Activated CD8-positive, alpha-beta memory T cell treated with anti-CD3 and anti-CD28 coated beads, Interleukin-2, amount 50 U/mL, for 4 hours (primary cell): Measurements from ENCODE around the gene POLL.
A peak's percentile ranks its signal among the peaks of the same experiment; 100 is the strongest.
"Not testable (repeated sequence)": the region's sequence is repeated elsewhere in the genome, so short reads cannot be mapped to it uniquely, and the experiment has no call there.

ENCODE experiments used
- DNase-seq: peaks from one replicate; pipeline ENCODE4 v3.0.0-alpha.2; 2020

Gene POLL

DNA sequence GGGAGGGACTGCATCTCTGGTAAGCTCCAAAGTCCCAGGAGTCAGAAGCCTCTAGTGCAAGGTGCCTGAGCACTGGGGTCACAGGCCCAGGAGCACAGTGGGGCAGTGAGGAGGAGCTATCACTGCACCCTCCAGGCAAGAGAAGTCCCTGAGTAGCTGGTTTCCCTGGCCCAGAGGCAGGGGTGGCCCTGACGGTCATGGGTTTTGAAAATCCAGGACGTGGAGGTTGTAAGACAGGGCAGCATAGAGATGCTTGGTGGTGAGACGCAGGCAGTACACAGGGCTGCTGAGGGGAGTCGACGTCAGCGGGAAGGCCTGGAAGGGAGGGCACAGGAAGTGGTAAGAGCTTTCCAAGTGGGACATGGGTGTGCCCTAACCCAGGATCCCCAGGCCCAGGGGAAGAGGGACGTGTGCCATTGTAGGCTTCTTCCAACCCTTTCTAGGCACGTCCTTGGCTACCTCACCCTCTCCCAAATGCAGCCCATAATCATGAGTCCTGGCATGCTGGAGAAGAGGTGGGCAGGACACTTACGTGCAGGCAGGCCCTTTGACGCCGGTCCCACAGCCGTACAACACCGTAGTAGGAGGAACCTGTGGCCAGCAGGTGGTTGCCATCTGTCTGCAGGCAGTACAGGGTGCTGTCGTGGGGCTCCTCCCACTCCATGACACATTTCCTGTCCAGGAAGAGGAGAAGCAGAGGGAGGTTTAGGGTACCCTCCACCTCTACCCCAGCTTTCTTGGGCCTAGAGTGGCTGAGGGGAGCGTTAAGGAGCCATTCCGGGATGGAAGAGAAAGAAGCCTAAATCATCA is 23.2 kb upstream of the POLL start:
- DNase-seq = no peak

DNA sequence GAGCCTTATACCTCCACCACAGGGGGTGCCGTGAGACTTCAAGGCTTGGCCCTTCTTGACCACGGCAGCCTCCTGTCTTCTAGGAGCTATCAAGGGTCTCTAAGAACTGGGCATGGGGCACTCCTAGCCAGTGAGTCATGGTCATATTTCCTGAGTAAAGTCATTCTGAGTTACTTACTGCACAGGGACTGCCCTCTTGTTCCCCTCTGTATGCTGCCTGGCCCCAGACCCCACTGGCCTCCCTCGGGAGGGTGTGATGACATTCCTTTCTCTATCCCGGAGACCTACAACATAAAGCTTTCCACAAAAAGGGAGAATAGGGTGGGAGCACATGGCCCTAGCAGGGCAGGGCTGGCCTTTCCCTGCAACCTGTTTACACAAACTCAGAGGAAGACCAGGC is 21.4 kb upstream of the POLL start:
- no peak for DNase-seq

DNA sequence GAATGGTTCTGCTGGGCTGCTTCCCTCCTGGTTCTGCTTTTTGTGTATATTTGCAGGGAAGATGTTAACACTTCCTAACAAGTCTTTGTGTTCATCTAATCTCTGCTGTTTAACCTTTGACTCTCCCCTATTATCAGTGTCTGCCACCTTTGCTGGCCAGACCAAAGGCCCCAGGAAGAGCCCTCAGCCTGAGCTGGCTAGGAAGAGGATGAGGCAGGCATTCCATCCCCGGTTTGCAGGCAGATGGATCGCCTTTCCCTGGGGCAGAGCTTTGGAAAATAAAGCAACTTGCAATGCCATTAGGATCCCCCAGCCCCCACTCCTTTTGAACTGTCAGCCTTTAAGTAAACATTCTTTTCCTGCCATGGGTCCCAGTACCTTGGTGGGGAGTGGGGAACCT is 19.1 kb upstream of the POLL start:
- DNase-seq = no peak

DNA sequence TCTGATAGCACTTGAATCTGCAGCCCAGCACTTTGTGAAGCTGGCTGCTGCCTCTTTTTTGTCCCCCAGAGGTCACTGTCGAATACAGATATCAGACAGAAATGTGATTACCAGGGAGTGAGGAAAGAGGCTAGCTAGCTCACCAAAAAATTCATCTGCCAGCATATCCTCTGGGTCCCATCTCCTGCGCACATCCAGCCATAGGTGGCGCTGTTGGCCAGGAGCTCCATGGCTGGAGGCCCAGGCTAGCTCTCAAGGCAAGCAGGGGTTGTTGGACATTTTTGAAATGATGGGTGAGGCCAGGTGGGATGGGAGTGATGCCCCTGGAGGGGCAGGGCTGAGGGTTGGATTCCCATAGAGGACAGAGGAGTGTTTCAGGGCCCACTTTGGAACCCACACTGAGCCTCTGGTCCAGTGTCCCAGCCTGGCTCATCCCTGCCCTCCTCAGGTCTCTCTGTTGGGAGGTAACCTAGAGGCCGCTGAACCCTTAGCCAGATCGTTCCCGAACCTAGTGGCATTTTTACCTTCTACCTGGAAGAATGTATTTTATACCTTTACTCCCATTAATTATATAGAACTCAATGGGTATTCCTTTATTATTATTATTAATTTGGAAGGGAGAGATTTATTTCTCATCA is 14.8 kb upstream of the POLL start:
- peak; percentile 44 for DNase-seq

DNA sequence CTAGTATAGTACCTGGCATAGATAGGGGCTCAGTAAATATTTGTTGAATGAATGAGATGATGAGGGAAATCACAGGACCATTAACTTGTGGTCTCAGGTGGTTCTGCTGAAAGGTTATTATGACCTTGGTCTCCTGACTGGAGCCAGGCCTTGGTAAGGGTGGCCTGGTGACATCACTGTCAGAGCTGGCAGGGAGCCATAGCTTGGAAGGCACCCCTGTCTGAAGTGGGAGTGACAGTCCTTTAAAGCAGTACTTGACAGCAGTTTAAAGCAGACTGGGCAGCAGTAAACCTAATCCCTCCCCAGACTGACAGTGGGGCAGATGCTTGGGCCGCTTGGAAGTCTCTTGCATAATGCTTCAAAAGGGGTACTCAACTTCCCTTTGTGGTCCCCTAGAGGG is 13.5 kb upstream of the POLL start:
- no peak for DNase-seq

DNA sequence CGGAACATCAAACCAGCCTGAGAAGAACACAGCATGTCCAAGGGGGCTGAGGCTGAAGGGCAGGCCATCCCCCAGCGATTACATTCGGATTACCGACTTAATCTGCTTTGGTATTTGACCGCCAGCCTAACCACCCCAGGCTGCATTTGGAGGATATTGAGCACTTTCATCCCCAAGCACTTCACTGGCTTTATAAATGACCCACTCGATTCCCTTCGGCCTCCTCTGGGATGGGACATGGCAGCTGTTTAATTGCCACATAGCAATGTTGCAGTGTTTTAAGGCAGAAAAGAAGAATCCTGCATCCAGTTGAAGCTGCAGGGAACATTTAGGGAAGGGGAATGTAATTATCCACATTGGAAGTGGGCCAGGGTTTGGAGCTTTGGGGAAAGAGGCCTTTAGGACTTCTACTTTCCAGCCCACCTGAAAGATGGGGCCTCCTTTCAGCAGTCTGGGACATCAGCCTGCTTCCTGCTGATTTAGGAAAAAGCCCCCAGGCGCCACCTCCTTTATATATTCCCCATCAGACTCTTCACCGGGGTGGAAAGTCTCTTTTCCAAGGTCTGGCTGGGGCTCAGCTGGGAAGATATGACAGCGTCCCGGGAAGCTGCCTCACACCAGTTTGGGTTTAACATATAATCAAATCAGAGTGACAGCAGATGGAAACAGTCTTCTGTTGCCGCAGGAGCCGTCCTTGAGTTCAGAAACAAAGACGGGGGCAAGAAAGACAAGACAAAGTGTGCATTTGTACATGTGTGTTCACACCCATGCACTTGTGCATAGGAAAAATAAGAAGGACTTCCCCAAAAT is 9.2 kb upstream of the POLL start:
- no peak for DNase-seq

DNA sequence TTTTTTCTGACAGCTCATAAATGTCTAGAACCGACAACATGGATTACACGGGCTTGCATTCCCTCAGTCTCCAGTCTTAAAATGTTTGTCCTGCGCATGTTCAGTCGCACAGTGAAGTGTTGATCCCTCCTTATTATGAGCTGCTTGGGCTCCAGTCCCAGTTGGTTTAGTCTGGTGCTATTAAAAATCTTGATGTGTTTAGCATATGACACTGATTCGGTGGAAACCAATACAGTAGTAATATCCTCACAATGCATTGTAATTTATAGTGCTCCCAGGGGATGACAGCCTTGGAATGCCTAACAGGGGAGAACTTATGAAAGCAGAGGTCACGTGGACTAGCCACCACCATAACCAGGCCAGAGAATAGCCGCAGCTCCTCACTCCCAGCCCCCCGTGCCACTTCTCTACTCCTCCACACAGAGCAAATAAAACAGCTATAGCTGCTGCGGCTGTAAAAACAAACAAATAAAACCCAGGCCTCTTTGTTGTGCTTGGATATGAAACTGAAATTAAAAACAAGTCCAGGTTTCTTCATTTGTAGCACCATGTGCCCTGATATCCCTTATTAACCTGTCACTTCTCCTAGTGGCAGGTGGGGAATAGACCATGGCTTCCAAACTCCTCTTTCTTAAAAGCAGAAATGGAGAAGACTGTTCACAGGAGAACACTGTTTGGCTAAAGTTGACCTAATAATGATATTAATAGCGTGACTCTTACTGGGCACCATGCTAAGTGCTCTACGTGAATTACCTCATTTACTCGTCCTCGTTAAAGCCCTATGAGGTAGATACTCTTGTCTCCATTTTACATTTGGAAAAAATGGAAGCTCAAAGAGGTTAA is 7.8 kb upstream of the POLL start:
- no peak for DNase-seq

DNA sequence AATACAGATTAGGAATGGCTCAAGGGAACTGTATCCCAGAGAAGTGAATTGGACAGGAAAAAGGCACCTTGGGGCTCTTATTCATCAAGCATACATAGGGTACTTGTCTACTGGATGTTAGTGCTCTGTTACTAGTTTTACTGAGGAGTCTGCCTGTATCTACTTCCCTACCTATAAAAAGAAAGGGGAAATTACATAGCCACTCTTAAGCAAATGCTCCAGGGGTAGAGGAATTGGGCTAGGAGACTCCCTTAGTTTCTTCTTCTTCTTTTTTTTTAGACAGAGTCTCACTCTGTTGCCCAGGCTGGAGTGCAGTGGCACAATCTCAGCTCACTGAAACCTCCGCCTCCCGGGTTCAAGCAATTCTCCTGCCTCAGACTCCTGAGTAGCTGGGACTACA is 5.3 kb upstream of the POLL start:
- not testable (repeated sequence) for DNase-seq

DNA sequence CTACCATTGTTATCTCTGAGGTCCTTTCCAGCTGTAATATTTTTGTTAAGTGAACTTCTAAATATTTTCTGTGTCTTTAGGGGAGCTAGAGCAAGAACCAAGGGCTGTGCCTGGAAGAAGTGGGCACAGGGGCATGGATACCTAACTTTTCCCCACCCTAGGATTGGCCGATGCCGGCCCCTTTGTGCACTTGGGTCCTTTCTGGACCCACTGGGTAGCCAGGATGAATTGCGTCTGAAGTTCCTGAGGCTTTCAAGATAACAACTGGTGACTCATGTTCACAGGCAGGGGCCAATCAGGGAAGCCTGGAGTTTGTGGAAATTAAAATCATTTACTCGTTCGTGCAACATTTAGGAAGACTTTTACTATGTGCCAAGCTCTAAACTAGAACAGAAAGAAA is 822 bp upstream of the POLL start:
- no peak for DNase-seq

DNA sequence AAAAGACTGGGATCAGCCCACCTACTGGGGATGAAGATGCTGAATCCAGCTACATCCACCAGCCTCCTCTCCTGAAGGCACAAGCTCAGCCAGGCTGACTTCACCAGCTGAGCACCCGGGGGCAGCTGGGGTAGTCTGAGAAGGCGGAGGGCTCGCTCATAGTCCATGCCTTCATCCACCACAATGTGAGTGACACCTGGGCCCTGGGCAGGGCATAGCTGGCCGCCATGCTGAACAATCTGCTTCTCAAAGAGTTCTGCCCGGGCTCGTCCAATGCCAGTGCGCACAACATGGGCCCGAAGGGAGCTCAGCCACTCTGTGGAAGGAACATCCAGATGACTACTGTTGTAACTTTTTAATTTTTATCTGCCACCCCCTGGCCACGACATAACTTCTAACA is 2.2 kb downstream of the POLL start:
- DNase-seq = no peak

DNA sequence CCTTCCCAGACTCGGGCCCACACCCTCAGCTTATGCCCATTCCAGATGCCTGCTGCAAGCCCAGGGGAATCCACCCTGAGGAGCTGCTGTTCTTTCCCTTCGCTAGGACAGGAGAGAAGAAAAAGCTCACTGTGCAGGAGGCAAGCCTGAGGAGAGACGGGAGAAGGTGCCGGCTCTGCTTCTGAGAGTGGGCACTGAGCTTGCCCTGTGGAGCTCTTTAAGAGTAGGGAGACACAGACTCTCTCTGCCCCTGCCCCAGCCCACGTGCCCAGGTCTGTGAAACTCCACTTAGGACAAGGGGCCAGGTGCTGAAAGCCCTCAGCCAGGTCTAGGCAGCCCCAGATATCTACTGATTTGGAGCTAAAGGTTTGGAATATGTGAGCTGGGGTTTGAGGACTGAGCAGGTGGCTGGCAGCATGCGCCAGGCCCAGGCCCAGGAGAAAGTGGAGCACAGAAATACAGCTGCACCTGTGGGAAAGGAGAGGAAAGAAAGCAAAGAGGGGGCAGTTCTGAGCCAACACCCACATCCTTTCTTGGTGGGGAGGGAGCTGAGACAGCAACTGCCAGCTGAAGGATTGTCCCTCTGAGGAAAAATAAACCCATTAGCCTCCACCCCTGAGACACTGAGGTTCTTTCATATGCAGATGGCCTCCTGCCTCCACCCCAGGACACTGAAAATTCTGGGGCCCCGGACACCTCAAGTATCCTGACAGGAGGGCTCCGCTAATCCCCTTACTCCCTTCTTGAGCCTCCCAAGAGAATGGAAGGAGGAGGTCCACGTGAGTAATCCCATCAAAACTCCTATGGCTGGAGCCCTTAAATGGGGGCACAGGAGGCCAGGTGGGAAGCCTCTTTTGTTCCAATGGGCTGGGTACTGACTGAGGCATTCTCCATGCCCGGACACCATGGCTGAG is 7.3 kb downstream of the POLL start:
- DNase-seq = no peak

DNA sequence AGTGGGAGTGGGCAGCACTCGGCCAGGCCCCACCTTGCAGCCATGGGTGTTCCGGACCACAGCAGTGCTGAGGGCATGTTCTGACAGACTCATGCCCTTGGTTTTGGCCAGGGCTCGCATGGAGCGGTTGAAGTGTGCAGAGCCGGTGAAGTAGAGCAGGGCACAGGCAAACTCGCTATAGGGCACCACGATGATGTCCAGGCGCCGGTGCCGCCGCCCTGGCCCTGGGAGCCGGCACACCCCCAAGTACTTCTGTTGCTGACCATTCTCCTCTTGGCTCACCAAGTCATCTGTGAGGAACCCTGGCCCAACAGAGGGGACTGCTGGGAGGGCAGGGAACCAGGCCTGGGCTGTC is 8.6 kb downstream of the POLL start:
- DNase-seq = no peak

DNA sequence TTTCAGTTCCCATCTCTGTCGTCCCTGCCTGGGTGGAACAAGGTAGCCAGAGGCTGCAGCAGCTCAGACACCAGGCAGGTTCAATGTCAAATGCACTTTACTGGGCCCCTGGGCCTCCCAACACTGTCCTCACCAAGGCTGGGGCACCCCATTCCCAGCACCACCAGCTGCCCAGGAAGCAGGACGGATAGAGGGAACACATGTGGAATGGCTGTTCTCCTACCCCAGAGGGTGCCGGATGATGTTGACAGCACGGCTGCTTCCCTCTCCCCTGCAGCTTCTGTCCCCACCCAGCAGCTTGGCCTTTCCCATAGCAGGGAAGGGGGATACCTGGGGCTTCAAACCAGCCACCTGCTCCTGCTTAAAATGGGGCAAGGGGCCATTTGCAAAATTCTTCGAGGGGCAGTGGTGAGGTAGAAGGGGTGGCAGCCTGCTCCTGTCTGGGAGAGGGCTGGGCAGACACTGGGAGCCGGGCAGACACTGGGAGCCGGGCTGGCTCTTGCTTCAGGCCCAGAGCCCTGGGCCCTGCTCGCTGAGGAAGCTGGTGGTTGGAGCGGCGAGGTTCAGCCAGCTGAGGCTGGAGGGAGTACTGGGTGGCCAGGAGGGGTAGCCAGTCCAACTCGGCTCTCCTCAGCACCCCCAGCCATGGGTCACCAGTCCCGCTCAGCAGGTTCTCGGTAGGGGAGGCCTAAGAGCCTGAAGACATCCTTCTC is 9.1 kb downstream of the POLL start:
- DNase-seq = no peak

DNA sequence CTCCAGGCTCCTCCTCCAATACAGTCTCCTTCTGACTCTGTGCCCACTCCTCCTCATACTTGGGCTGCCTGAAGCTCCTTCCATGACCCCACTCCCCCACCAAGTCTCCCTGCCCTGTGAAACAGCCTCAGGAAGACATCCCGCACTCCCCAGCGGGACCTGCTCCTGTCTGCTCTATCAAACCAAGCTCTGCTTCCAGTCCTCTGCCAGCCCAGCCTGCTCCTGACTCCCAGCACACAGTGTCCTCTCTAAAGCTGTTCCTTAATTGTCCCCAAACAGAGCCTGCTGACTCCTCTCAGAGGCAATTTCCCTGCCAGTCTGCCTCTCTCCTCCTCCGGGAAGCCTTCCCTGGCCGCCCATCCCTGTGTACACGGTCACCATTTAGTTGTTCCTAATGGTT is 9.9 kb downstream of the POLL start:
- DNase-seq = no peak

DNA sequence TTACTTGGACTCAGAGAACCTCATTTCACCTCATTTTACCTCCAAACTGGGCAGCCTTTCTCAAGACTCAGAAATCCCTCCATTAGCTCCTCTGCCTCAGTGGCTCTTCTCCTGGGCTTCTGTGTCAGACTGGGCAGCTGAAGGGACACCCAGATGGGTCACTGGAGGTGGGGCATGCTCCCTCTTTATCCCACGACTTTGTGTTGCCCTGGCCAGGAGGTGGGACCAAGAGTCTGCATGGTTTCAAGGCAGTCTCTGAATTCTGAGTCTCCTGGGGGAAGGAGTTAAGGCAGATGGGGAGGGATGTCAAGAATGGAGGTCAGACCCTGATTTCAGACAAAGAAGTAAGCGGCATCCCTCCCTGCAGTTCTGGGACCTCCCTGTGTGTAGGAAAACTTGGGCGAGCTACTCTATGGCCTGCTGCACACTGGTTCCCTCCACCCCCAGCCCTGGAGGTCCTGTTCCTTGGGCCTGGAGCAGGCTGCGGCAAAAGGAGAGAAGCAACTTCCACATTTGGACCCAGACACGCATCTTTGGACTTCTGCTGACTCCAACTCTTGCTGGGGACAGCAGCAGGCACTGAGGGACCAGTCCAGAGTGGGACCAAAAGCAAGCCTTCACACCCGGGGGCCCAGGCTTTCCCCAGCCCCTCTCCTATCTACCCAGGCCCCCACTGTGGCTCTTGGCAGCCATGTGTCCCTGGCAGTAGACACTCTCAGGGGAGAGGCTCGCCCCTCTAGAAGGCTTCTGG is 10.8 kb downstream of the POLL start:
- DNase-seq = no peak

DNA sequence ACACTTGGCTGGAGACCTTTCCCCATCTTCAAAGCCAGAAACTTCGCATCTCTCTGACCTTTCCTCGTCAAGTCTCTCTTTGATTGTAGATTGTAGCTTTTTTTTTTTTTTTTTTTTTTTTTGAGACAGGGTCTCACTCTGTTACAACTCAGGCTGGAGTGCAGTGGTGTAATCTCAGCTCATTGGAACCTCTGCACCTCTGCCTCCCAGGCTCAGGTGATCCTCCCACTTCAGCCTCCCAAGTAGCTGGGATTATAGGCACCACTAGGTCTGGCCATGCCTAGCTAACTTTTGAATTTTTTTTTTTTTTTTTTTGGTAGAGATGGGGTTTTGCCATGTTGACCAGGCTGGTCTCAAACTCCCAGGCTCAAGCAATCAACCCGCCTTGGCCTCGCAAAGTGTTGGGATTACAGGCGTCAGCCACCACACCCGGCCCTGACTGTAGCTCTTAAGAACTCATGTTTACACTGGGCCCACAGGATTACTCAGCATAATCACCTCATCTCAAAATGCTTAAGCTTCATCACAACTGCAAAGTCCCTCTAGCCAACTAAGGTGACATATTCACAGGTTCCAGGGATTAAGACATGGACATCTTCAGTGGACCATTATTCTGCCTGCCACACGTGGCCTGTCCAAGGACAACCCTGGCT is 11.7 kb downstream of the POLL start:
- DNase-seq = no peak

DNA sequence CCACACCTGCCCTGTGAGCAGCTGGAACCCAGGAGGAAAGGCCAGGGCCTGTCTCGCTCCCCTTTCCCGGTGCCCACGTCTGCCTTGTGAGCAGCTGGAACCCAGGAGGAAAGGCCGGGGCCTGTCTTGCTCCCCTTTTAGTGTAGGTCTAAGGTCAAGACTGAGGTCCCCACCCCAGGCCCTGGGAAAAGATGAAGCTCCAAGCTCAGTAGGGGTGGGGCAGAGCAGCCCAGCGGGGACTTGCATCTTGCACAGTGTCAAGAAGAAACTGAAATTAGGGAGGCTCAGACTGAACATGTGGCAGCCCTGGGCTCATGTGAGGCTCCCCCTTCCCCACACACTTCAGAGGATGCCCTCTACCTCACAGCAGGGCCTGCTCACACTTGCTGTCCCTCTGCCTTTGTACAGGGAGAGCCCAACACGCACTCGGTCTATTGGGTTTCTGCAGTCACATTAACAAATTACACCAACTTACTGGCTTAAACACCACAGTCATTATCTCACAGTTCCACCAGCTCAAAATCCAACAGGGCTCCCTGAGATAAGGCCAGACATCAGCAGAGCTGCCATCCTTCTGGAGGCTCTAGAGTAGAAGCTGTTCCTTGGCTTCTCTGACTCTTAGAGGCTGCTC is 12.4 kb downstream of the POLL start:
- no peak for DNase-seq

DNA sequence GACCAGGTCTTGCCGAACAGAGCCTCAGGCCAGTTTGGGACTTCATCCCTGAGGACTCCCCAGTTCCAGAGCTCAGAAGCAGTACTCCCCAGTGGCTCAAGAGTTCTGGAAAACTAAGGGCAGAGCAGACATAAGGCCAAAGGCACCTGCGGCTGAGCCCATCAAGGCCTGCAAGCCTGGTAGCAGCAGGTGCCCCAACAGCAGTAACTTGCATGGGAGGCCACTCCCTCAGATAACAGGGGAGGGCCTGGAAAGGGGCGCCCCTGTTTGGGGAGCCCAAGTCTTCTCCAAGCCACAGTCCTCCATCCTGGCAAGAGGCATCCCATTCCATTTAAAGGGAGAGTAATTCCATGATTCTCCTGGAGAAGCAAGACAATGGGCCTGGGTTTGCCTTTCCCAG is 13.0 kb downstream of the POLL start:
- DNase-seq = no peak
